PFSK-1 (cell line): ENCODE measurements around the gene NDST3.

Source experiments
- FOXP2 ChIP-seq: optimal IDR thresholded peaks from 2 replicates; pipeline ENCODE3; 2011; ENCODE audit warnings: borderline replicate concordance, control low read depth, inconsistent platforms; ENCODE audit not compliant: insufficient read depth; ENCODE audit errors: extremely low read length, extremely low read depth
- POLR2AphosphoS5 ChIP-seq: IDR thresholded peaks from 2 replicates; pipeline ENCODE4 v1.6.1; 2012; ENCODE audit warnings: low read depth, mild to moderate bottlenecking, control low read depth, low read length, moderate library complexity
- REST ChIP-seq, 2 experiments: IDR thresholded peaks; 2 replicates each; pipeline versions ENCODE4 v1.6.1 to v1.8.0; 2011 to 2012; ENCODE audit warnings: low read depth in 2 of 2, low read length in 2 of 2, control low read depth in 1 of 2, inconsistent platforms in 1 of 2, mild to moderate bottlenecking in 1 of 2, moderate library complexity in 1 of 2; ENCODE audit not compliant: insufficient read depth in 1 of 2
- SIN3A ChIP-seq: IDR thresholded peaks from 2 replicates; pipeline ENCODE4 v1.6.1; 2012; ENCODE audit warnings: mild to moderate bottlenecking, low read length, moderate library complexity, borderline replicate concordance; ENCODE audit not compliant: insufficient read depth
- TAF1 ChIP-seq: IDR thresholded peaks from 2 replicates; pipeline ENCODE4 v1.6.1; 2012; ENCODE audit warnings: low read length, control low read depth, borderline replicate concordance; ENCODE audit not compliant: insufficient read depth

NDST3 gene

GRCh38 chr4:118268780-118269179 lies 234.5 kb downstream of the NDST3 start:
- no peak for TF ChIP-seq POLR2AphosphoS5
- TF ChIP-seq TAF1: no peak
- TF ChIP-seq SIN3A: no peak
- no peak for TF ChIP-seq FOXP2
- TF ChIP-seq REST (IDR thresholded peaks at IDR 0.05; ENCODE audit: insufficient read depth in 1 of 2, low read depth in 2 of 2, low read length in 2 of 2): no peak

- TF ChIP-seq TAF1 (no peak), POLR2AphosphoS5 (no peak), FOXP2 (no peak), SIN3A (no peak), REST (IDR thresholded peaks at IDR 0.05; ENCODE audit: insufficient read depth in 1 of 2, low read depth in 2 of 2, low read length in 2 of 2) (no peak)
Observed at GRCh38 chr4:118270492-118270891, 236.2 kb downstream of the NDST3 start.

- TF ChIP-seq POLR2AphosphoS5 (no peak), TAF1 (no peak), REST (IDR thresholded peaks at IDR 0.05; ENCODE audit: insufficient read depth in 1 of 2, low read depth in 2 of 2, low read length in 2 of 2) (no peak), SIN3A (no peak), FOXP2 (no peak)
Observed at GRCh38 chr4:118271788-118272187, 237.5 kb downstream of the NDST3 start.

- TF ChIP-seq TAF1 (no peak), FOXP2 (no peak), SIN3A (no peak), POLR2AphosphoS5 (no peak), REST (IDR thresholded peaks at IDR 0.05; ENCODE audit: insufficient read depth in 1 of 2, low read depth in 2 of 2, low read length in 2 of 2) (no peak)
Observed at GRCh38 chr4:118273642-118274041, 239.4 kb downstream of the NDST3 start.

GRCh38 chr4:118276580-118276979 lies 242.3 kb downstream of the NDST3 start:
- TF ChIP-seq TAF1: no peak
- TF ChIP-seq FOXP2: no peak
- TF ChIP-seq POLR2AphosphoS5: no peak
